Activated CD8-positive, alpha-beta T cell treated with anti-CD3 and anti-CD28 coated beads, Interleukin-2, amount 10 ng/mL, durations not matched to agents 7 days and 5 days (primary cell): ENCODE results near the gene C15orf39. TPM values are rescaled to one million over a fixed set of nuclear protein-coding genes. Genes with fewer than 3 reads are reported as not detected.
A peak's percentile ranks its signal among the peaks of the same experiment; 100 is the strongest.

Experiments
- ATAC-seq: fragments of 150-1000 bp; cut with Tn5 transposase; one replicate; pipeline ENCODE4 v1.10.0; 2021; ENCODE audit warnings: moderate library complexity
- CTCF ChIA-PET: fragments of 350-600 bp; sonication (Branson Sonifier 250); formaldehyde crosslinking; loops from one replicate; lab custom pipeline; 2021; ENCODE audit warnings: antibody characterized with exemption; lab: Charles Lee
- POLR2A ChIA-PET: fragments of 350-600 bp; sonication (Branson Sonifier 250); formaldehyde crosslinking; loops from one replicate; lab custom pipeline; 2021; ENCODE audit warnings: antibody characterized with exemption; lab: Charles Lee
- DNase-seq: peaks from one replicate; pipeline ENCODE4 v3.0.0-alpha.2; 2020
- H3K27ac Mint-ChIP-seq: one replicate; pipeline ENCODE4 v1.8.0; 2021; ENCODE audit warnings: mild to moderate bottlenecking, mixed read lengths
- H3K27me3 Mint-ChIP-seq: one replicate; pipeline ENCODE4 v1.8.0; 2021; ENCODE audit warnings: low read depth, mixed read lengths
- H3K36me3 Mint-ChIP-seq: one replicate; pipeline ENCODE4 v1.8.0; 2021; ENCODE audit warnings: low read depth, mixed read lengths
- H3K4me1 Mint-ChIP-seq: one replicate; pipeline ENCODE4 v1.8.0; 2021; ENCODE audit warnings: low read depth, mixed read lengths
- H3K4me3 Mint-ChIP-seq: one replicate; pipeline ENCODE4 v1.8.0; 2021; ENCODE audit warnings: mild to moderate bottlenecking, mixed read lengths
- H3K9me3 Mint-ChIP-seq: one replicate; pipeline ENCODE4 v1.8.0; 2022; ENCODE audit warnings: mixed read lengths; ENCODE audit not compliant: insufficient read depth
- total RNA-seq, 2 experiments: library from RNA; stranded (reverse); gene quantifications; one replicate each; pipeline ENCODE4 v1.2.3, GENCODE V29; 2021

C15orf39 gene
- total RNA-seq, 2 experiments from 2014 or later = 57.2 to 59.4 TPM

- H3K4me1 Mint-ChIP-seq = peaks cover 49% of the 10 kb centered on the region
- H3K9me3 Mint-ChIP-seq = no peaks in the 10 kb centered on the region
- ChIA-PET CTCF (interaction anchor here (0.8 to 4.5 kb wide), 10 partner anchors 17 to 487 kb away, joined by 3 to 39 read pairs (median 3); partner anchors contain the start of gene PPCDC), POLR2A (interaction anchor here (0.6 to 1.3 kb wide), 5 partner anchors 18 to 426 kb away, joined by 3 to 4 read pairs (median 3); partner anchors contain the start of gene SNUPN)
- peaks cover 2% of the 10 kb centered on the region for H3K27me3 Mint-ChIP-seq
- peak overlapping the region; percentile 87 for H3K27ac Mint-ChIP-seq
- DNase-seq (peak; percentile 37), ATAC-seq (no peak)
- peaks cover 9% of the 10 kb centered on the region for H3K36me3 Mint-ChIP-seq
- peak overlapping the region; percentile 90 for H3K4me3 Mint-ChIP-seq
Observed at GRCh38 chr15:75199357-75199940, 2.2 kb upstream of the C15orf39 start.

GRCh38 chr15:75200391-75200764, 1.3 kb upstream of the C15orf39 start:
- ChIA-PET CTCF (interaction anchor here (1.2 to 4.5 kb wide), 8 partner anchors 8 to 486 kb away, joined by 3 to 39 read pairs (median 14); no protein-coding TSS in a partner anchor), POLR2A (interaction anchor here (0.6 to 2.8 kb wide), 8 partner anchors 53 to 425 kb away, joined by 3 to 15 read pairs (median 10); partner anchors contain the start of genes PPCDC and SNUPN)
- peaks cover 16% of the 10 kb centered on the region for H3K36me3 Mint-ChIP-seq
- H3K27ac Mint-ChIP-seq = peak overlapping the region; percentile 85
- no peaks in the 10 kb centered on the region for H3K27me3 Mint-ChIP-seq
- H3K9me3 Mint-ChIP-seq = no peaks in the 10 kb centered on the region
- peaks cover 59% of the 10 kb centered on the region for H3K4me1 Mint-ChIP-seq
- ATAC-seq (no peak), DNase-seq (no peak)
- peak overlapping the region; percentile 90 for H3K4me3 Mint-ChIP-seq

- Mint-ChIP-seq H3K4me3 (peak overlapping the region; percentile 90), H3K27me3 (no peaks in the 10 kb centered on the region), H3K36me3 (peaks cover 16% of the 10 kb centered on the region), H3K4me1 (peaks cover 63% of the 10 kb centered on the region), H3K9me3 (no peaks in the 10 kb centered on the region), H3K27ac (peak overlapping the region; percentile 85)
- DNase-seq (peak; percentile 73), ATAC-seq (no peak)
- ChIA-PET CTCF (interaction anchor here (0.7 to 4.5 kb wide), 25 partner anchors 9 to 474 kb away, joined by 3 to 39 read pairs (median 4); partner anchors contain the start of genes PPCDC and RPP25), POLR2A (interaction anchor here (0.6 to 2.8 kb wide), 16 partner anchors 30 to 425 kb away, joined by 3 to 15 read pairs (median 4); partner anchors contain the start of genes COX5A, PPCDC, RPP25 and SNUPN)
Observed at GRCh38 chr15:75200765-75201615, 692 bp upstream of the C15orf39 start.

GRCh38 chr15:75202251-75203016, 752 bp downstream of the C15orf39 start:
- DNase-seq = peak; percentile 91
- Mint-ChIP-seq H3K27ac (peak overlapping the region; percentile 91), H3K4me3 (peak overlapping the region; percentile 89), H3K27me3 (no peaks in the 10 kb centered on the region), H3K4me1 (peaks cover 58% of the 10 kb centered on the region), H3K36me3 (peaks cover 26% of the 10 kb centered on the region), H3K9me3 (no peaks in the 10 kb centered on the region)
- ChIA-PET POLR2A (interaction anchor here (1.1 to 2.8 kb wide), 14 partner anchors 31 to 264 kb away, joined by 3 to 29 read pairs (median 8); partner anchors contain the start of genes COX5A and PPCDC), CTCF (interaction anchor here (0.6 to 4.5 kb wide), 22 partner anchors 12 to 315 kb away, joined by 3 to 94 read pairs (median 6); partner anchors contain the start of genes PPCDC and RPP25)
- ATAC-seq = peak; percentile 57

- ChIA-PET POLR2A (interaction anchor here (0.6 to 2.8 kb wide), 11 partner anchors 49 to 419 kb away, joined by 3 to 29 read pairs (median 3); partner anchors contain the start of gene PPCDC), CTCF (interaction anchor here (0.9 to 2.7 kb wide), 12 partner anchors 74 to 316 kb away, joined by 3 to 94 read pairs (median 6); partner anchors contain the start of genes FAM219B, PPCDC and RPP25)
- Mint-ChIP-seq H3K27me3 (no peaks in the 10 kb centered on the region), H3K36me3 (peaks cover 31% of the 10 kb centered on the region), H3K9me3 (no peaks in the 10 kb centered on the region), H3K4me1 (peaks cover 56% of the 10 kb centered on the region), H3K4me3 (peak overlapping the region; percentile 89), H3K27ac (peak overlapping the region; percentile 91)
- ATAC-seq = no peak
- DNase-seq = no peak
Observed at GRCh38 chr15:75203017-75203907, 1.6 kb downstream of the C15orf39 start.

- H3K4me1 Mint-ChIP-seq = peaks cover 56% of the 10 kb centered on the region
- ATAC-seq = no peak
- no peaks in the 10 kb centered on the region for H3K27me3 Mint-ChIP-seq
- H3K4me3 Mint-ChIP-seq = peak overlapping the region; percentile 89
- ChIA-PET POLR2A (interaction anchor here (0.6 to 2.7 kb wide), 9 partner anchors 49 to 419 kb away, joined by 3 to 29 read pairs (median 3); partner anchors contain the start of gene PPCDC), CTCF (interaction anchor here (0.8 to 2.7 kb wide), 20 partner anchors 12 to 433 kb away, joined by 3 to 94 read pairs (median 4); partner anchors contain the start of genes FAM219B, PPCDC and RPP25)
- peak overlapping the region; percentile 91 for H3K27ac Mint-ChIP-seq
- H3K9me3 Mint-ChIP-seq = no peaks in the 10 kb centered on the region
- peak; percentile 41 for DNase-seq
- peaks cover 35% of the 10 kb centered on the region for H3K36me3 Mint-ChIP-seq
Observed at GRCh38 chr15:75203908-75204263, 2.2 kb downstream of the C15orf39 start.

GRCh38 chr15:75204340-75205063, 2.8 kb downstream of the C15orf39 start:
- Mint-ChIP-seq H3K27me3 (no peaks in the 10 kb centered on the region), H3K4me1 (peaks cover 56% of the 10 kb centered on the region), H3K4me3 (peak overlapping the region; percentile 89), H3K9me3 (no peaks in the 10 kb centered on the region), H3K36me3 (peaks cover 42% of the 10 kb centered on the region), H3K27ac (peak overlapping the region; percentile 91)
- peak; percentile 93 for DNase-seq
- ChIA-PET POLR2A (interaction anchor here (0.6 to 2.7 kb wide), 8 partner anchors 50 to 418 kb away, joined by 3 to 29 read pairs (median 3); partner anchors contain the start of gene PPCDC), CTCF (interaction anchor here (0.6 to 2.7 kb wide), 23 partner anchors 11 to 434 kb away, joined by 3 to 94 read pairs (median 4); partner anchors contain the start of genes FAM219B, PPCDC, RPP25 and SCAMP5)
- ATAC-seq = peak; percentile 56

GRCh38 chr15:75205064-75205395, 3.3 kb downstream of the C15orf39 start:
- CTCF ChIA-PET = interaction anchor here (0.8 to 2.7 kb wide), 8 partner anchors 75 to 299 kb away, joined by 3 to 94 read pairs (median 6); partner anchors contain the start of genes FAM219B, PPCDC and RPP25
- H3K27ac Mint-ChIP-seq = peak overlapping the region; percentile 91
- no peaks in the 10 kb centered on the region for H3K27me3 Mint-ChIP-seq
- peaks cover 46% of the 10 kb centered on the region for H3K36me3 Mint-ChIP-seq
- no peak for ATAC-seq
- POLR2A ChIA-PET = interaction anchor here (1.2 to 2.7 kb wide), 3 partner anchors 162 to 169 kb away, joined by 3 to 29 read pairs (median 3); no protein-coding TSS in a partner anchor
- DNase-seq = no peak
- peak overlapping the region; percentile 89 for H3K4me3 Mint-ChIP-seq
- no peaks in the 10 kb centered on the region for H3K9me3 Mint-ChIP-seq
- peaks cover 56% of the 10 kb centered on the region for H3K4me1 Mint-ChIP-seq

GRCh38 chr15:75206006-75206405, 4.3 kb downstream of the C15orf39 start:
- no peaks in the 10 kb centered on the region for H3K9me3 Mint-ChIP-seq
- DNase-seq = no peak
- POLR2A ChIA-PET = interaction anchor here (1.0 to 1.4 kb wide), 2 partner anchors 163 to 183 kb away, joined by 3 to 6 read pairs; partner anchors contain the start of gene PPCDC
- peaks cover 55% of the 10 kb centered on the region for H3K4me1 Mint-ChIP-seq
- H3K4me3 Mint-ChIP-seq = no peak overlapping the region
- no peaks in the 10 kb centered on the region for H3K27me3 Mint-ChIP-seq
- H3K27ac Mint-ChIP-seq = no peak overlapping the region
- ATAC-seq = no peak
- CTCF ChIA-PET = interaction anchor here (1.0 to 1.1 kb wide), 2 partner anchors 169 to 177 kb away, joined by 3 read pairs; no protein-coding TSS in a partner anchor
- peaks cover 53% of the 10 kb centered on the region for H3K36me3 Mint-ChIP-seq
